ENCODE results near the gene C1orf167.

The C1orf167 gene

GRCh38 chr1:11766429-11766776 is 4.4 kb downstream of the C1orf167 start:
- no peak for DNase-seq (ENCODE audit: low read depth, low spot score)
- Histone ChIP-seq H3K27me3 (ENCODE audit: insufficient read depth, insufficient read length) (peaks cover 10% of the 10 kb centered on the region), H3K4me3 (ENCODE audit: insufficient read length, low read depth) (no peak overlapping the region), H3K9ac (ENCODE audit: insufficient read length, low read depth) (no peak overlapping the region), H3K9me3 (ENCODE audit: insufficient read depth, low read length) (no peaks in the 10 kb centered on the region), H3K4me1 (ENCODE audit: insufficient read depth, insufficient read length) (peaks cover 12% of the 10 kb centered on the region), H3K36me3 (ENCODE audit: insufficient read depth, insufficient read length, low read length) (no peaks in the 10 kb centered on the region)
- TF ChIP-seq SUZ12 (IDR thresholded peaks at IDR 0.05; ENCODE audit: extremely low read depth, insufficient read depth, insufficient read length) (no peak), YY1 (IDR thresholded peaks at IDR 0.05; ENCODE audit: insufficient read depth, insufficient read length) (no peak), ZNF274 (IDR thresholded peaks at IDR 0.05; ENCODE audit: low read depth, low read length) (no peak)

GRCh38 chr1:11767922-11768704 is 6.1 kb downstream of the C1orf167 start:
- H3K36me3 ChIP-seq (ENCODE audit: insufficient read depth, insufficient read length, low read length) = no peaks in the 10 kb centered on the region
- TF ChIP-seq ZNF274 (IDR thresholded peaks at IDR 0.05; ENCODE audit: low read depth, low read length) = no peak
- no peak overlapping the region for H3K9ac ChIP-seq (ENCODE audit: insufficient read length, low read depth)
- peaks cover 12% of the 10 kb centered on the region for H3K4me1 ChIP-seq (ENCODE audit: insufficient read depth, insufficient read length)
- no peak for DNase-seq (ENCODE audit: low read depth, low spot score)
- H3K27me3 ChIP-seq (ENCODE audit: insufficient read depth, insufficient read length) = no peaks in the 10 kb centered on the region
- no peaks in the 10 kb centered on the region for H3K9me3 ChIP-seq (ENCODE audit: insufficient read depth, low read length)
- no peak overlapping the region for H3K4me3 ChIP-seq (ENCODE audit: insufficient read length, low read depth)

DNA sequence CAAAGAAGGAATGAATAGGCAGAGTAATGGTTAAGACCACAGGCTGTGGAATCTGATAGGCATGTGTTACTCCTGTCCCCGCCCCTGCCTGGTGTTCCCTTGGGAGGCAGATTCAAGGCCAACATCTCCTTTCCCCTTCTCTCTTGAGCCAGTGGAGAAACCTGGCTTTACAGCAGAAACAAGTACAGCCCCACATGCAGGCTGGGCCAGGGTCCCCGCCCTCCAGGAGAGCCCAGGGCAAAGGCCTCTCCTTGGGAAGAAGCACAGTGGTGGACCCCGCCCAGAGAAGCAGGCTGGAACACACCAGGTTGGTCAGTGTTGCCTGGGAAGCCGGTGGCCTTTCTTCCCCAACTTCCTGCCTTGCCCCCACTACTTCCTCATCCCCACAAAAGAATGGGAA is 6.8 kb downstream of the C1orf167 start:
- H3K36me3 ChIP-seq (ENCODE audit: insufficient read depth, insufficient read length, low read length) = no peaks in the 10 kb centered on the region
- DNase-seq (ENCODE audit: low read depth, low spot score) = no peak
- TF ChIP-seq ZNF274 (IDR thresholded peaks at IDR 0.05; ENCODE audit: low read depth, low read length) (no peak), YY1 (IDR thresholded peaks at IDR 0.05; ENCODE audit: insufficient read depth, insufficient read length) (no peak), SUZ12 (IDR thresholded peaks at IDR 0.05; ENCODE audit: extremely low read depth, insufficient read depth, insufficient read length) (no peak)
- H3K9me3 ChIP-seq (ENCODE audit: insufficient read depth, low read length) = no peaks in the 10 kb centered on the region
- H3K9ac ChIP-seq (ENCODE audit: insufficient read length, low read depth) = no peak overlapping the region
- peaks cover 12% of the 10 kb centered on the region for H3K4me1 ChIP-seq (ENCODE audit: insufficient read depth, insufficient read length)
- H3K27me3 ChIP-seq (ENCODE audit: insufficient read depth, insufficient read length) = no peaks in the 10 kb centered on the region
- H3K4me3 ChIP-seq (ENCODE audit: insufficient read length, low read depth) = no peak overlapping the region

GRCh38 chr1:11769274-11769673 is 7.3 kb downstream of the C1orf167 start:
- no peak overlapping the region for H3K9ac ChIP-seq (ENCODE audit: insufficient read length, low read depth)
- TF ChIP-seq YY1 (IDR thresholded peaks at IDR 0.05; ENCODE audit: insufficient read depth, insufficient read length) (no peak), ZNF274 (IDR thresholded peaks at IDR 0.05; ENCODE audit: low read depth, low read length) (no peak), SUZ12 (IDR thresholded peaks at IDR 0.05; ENCODE audit: extremely low read depth, insufficient read depth, insufficient read length) (no peak)
- no peaks in the 10 kb centered on the region for H3K9me3 ChIP-seq (ENCODE audit: insufficient read depth, low read length)
- no peak overlapping the region for H3K4me3 ChIP-seq (ENCODE audit: insufficient read length, low read depth)
- no peaks in the 10 kb centered on the region for H3K36me3 ChIP-seq (ENCODE audit: insufficient read depth, insufficient read length, low read length)
- DNase-seq (ENCODE audit: low read depth, low spot score) = no peak
- peaks cover 12% of the 10 kb centered on the region for H3K4me1 ChIP-seq (ENCODE audit: insufficient read depth, insufficient read length)
- H3K27me3 ChIP-seq (ENCODE audit: insufficient read depth, insufficient read length) = no peaks in the 10 kb centered on the region

- H3K9ac ChIP-seq (ENCODE audit: insufficient read length, low read depth) = no peak overlapping the region
- H3K4me3 ChIP-seq (ENCODE audit: insufficient read length, low read depth) = no peak overlapping the region
- DNase-seq (ENCODE audit: low read depth, low spot score) = no peak
- TF ChIP-seq YY1 (IDR thresholded peaks at IDR 0.05; ENCODE audit: insufficient read depth, insufficient read length) = no peak
- TF ChIP-seq ZNF274 (IDR thresholded peaks at IDR 0.05; ENCODE audit: low read depth, low read length) = no peak
- TF ChIP-seq SUZ12 (IDR thresholded peaks at IDR 0.05; ENCODE audit: extremely low read depth, insufficient read depth, insufficient read length) = no peak
- H3K36me3 ChIP-seq (ENCODE audit: insufficient read depth, insufficient read length, low read length) = no peaks in the 10 kb centered on the region
- H3K4me1 ChIP-seq (ENCODE audit: insufficient read depth, insufficient read length) = peaks cover 12% of the 10 kb centered on the region
- H3K27me3 ChIP-seq (ENCODE audit: insufficient read depth, insufficient read length) = no peaks in the 10 kb centered on the region
- H3K9me3 ChIP-seq (ENCODE audit: insufficient read depth, low read length) = no peaks in the 10 kb centered on the region
These were observed 8.0 kb downstream of the C1orf167 start for GRCh38 chr1:11770011-11770410.

GRCh38 chr1:11771481-11772043 is 9.6 kb downstream of the C1orf167 start:
- H3K4me1 ChIP-seq (ENCODE audit: insufficient read depth, insufficient read length) = peaks cover 11% of the 10 kb centered on the region
- no peak overlapping the region for H3K9ac ChIP-seq (ENCODE audit: insufficient read length, low read depth)
- H3K27me3 ChIP-seq (ENCODE audit: insufficient read depth, insufficient read length) = no peaks in the 10 kb centered on the region
- no peaks in the 10 kb centered on the region for H3K36me3 ChIP-seq (ENCODE audit: insufficient read depth, insufficient read length, low read length)
- no peaks in the 10 kb centered on the region for H3K9me3 ChIP-seq (ENCODE audit: insufficient read depth, low read length)
- TF ChIP-seq SUZ12 (IDR thresholded peaks at IDR 0.05; ENCODE audit: extremely low read depth, insufficient read depth, insufficient read length) (no peak), YY1 (IDR thresholded peaks at IDR 0.05; ENCODE audit: insufficient read depth, insufficient read length) (no peak), ZNF274 (IDR thresholded peaks at IDR 0.05; ENCODE audit: low read depth, low read length) (no peak)
- DNase-seq (ENCODE audit: low read depth, low spot score) = no peak
- no peak overlapping the region for H3K4me3 ChIP-seq (ENCODE audit: insufficient read length, low read depth)

- TF ChIP-seq ZNF274 (IDR thresholded peaks at IDR 0.05; ENCODE audit: low read depth, low read length) = no peak
- TF ChIP-seq YY1 (IDR thresholded peaks at IDR 0.05; ENCODE audit: insufficient read depth, insufficient read length) = no peak
- Histone ChIP-seq H3K27me3 (ENCODE audit: insufficient read depth, insufficient read length) (no peaks in the 10 kb centered on the region), H3K4me3 (ENCODE audit: insufficient read length, low read depth) (no peak overlapping the region), H3K9me3 (ENCODE audit: insufficient read depth, low read length) (no peaks in the 10 kb centered on the region), H3K9ac (ENCODE audit: insufficient read length, low read depth) (no peak overlapping the region), H3K4me1 (ENCODE audit: insufficient read depth, insufficient read length) (peaks cover 9% of the 10 kb centered on the region), H3K36me3 (ENCODE audit: insufficient read depth, insufficient read length, low read length) (no peaks in the 10 kb centered on the region)
- DNase-seq (ENCODE audit: low read depth, low spot score) = no peak
These were observed 10.5 kb downstream of the C1orf167 start for GRCh38 chr1:11772458-11772857.

Data from NT2/D1 (cell line).